Measurements from ENCODE around the gene KRTAP1-3. TPM values are rescaled to one million over a fixed set of nuclear protein-coding genes. Genes with fewer than 3 reads are reported as not detected.

KRTAP1-3 gene
- total RNA-seq (2022; extraction: Qiagen RNA extraction), result not detected in 5 replicates

GRCh38 chr17:41034346-41034935 is at the start of gene KRTAP1-3:
Gene KRTAP1-3 (minus strand): TSS chr17:41034874. CDS start chr17:41034821, 53 bp downstream.

GRCh38 chr17:41084100-41084856 is 49.6 kb upstream of the KRTAP1-3 start, which contains the start of gene KRTAP4-7:
Gene KRTAP4-7 (plus strand): TSS chr17:41084150. CDS start chr17:41084207, 57 bp downstream.

GRCh38 chr17:41065829-41066624 is 31.4 kb upstream of the KRTAP1-3 start, which contains the start of gene KRTAP2-4:
Gene KRTAP2-4 (minus strand): TSS chr17:41065879. CDS start chr17:41065845, 34 bp downstream.

GRCh38 chr17:41060052-41060604 is 25.5 kb upstream of the KRTAP1-3 start, which contains the start of gene KRTAP2-3:
Gene KRTAP2-3 (minus strand): TSS chr17:41060114. CDS start chr17:41060050, 64 bp downstream.

GRCh38 chr17:41055130-41055529 is 20.5 kb upstream of the KRTAP1-3 start, which contains the start of gene KRTAP2-2:
Gene KRTAP2-2 (minus strand): TSS chr17:41055230. CDS start chr17:41055211, 19 bp downstream.

GRCh38 chr17:41046735-41047465 is 12.2 kb upstream of the KRTAP1-3 start, which contains the start of gene KRTAP2-1:
Gene KRTAP2-1 (minus strand): TSS chr17:41047316. CDS start chr17:41047267, 49 bp downstream.

GRCh38 chr17:41040783-41041571 is 6.3 kb upstream of the KRTAP1-3 start, which contains the start of gene KRTAP1-1:
Gene KRTAP1-1 (minus strand): TSS chr17:41041450. CDS start chr17:41041397, 53 bp downstream.

GRCh38 chr17:41029633-41030245 is 4.9 kb downstream of the KRTAP1-3 start, which contains the start of gene KRTAP1-4:
Gene KRTAP1-4 (minus strand): TSS chr17:41030195. CDS start chr17:41030078, 117 bp downstream.

GRCh38 chr17:41026715-41027471 is 7.8 kb downstream of the KRTAP1-3 start, which contains the start of gene KRTAP1-5:
Gene KRTAP1-5 (minus strand): TSS chr17:41027208. CDS start chr17:41027155, 53 bp downstream.

GRCh38 chr17:41008811-41009210 is 25.9 kb downstream of the KRTAP1-3 start, which contains the start of gene KRTAP3-1:
Gene KRTAP3-1 (minus strand): TSS chr17:41009128. CDS start chr17:41009074, 54 bp downstream.

GRCh38 chr17:40999563-40999962 is 35.1 kb downstream of the KRTAP1-3 start, which contains the start of gene KRTAP3-2:
Gene KRTAP3-2 (minus strand): TSS chr17:40999906. CDS start chr17:40999853, 53 bp downstream.

GRCh38 chr17:40993839-40994238 is 40.8 kb downstream of the KRTAP1-3 start, which contains the start of gene KRTAP3-3:
Gene KRTAP3-3 (minus strand): TSS chr17:40994164. CDS start chr17:40994097, 67 bp downstream.

GRCh38 chr17:40984226-40984625 is 50.4 kb downstream of the KRTAP1-3 start, which contains the start of gene KRT40:
Gene KRT40 (minus strand): TSS chr17:40984326. CDS start chr17:40984273, 53 bp downstream.

Other genes starting within 250 kb of the KRTAP1-3 start
- gene KRT28, start 234.9 kb downstream of the KRTAP1-3 start, total RNA-seq (2022; extraction: Qiagen RNA extraction), result not detected in 5 replicates
- 65.4 to 117 TPM (median 102 TPM) in 5 replicates for gene KRT10, start 212.3 kb downstream of the KRTAP1-3 start, total RNA-seq (2022; extraction: Qiagen RNA extraction)
- not detected in 5 replicates for gene KRT12, start 167.7 kb downstream of the KRTAP1-3 start, total RNA-seq (2022; extraction: Qiagen RNA extraction)
- gene KRT20, start 149.6 kb downstream of the KRTAP1-3 start, total RNA-seq (2022; extraction: Qiagen RNA extraction), result 0.11 to 0.30 TPM (median 0.23 TPM) in 5 replicates
- gene KRT23, start 97.2 kb downstream of the KRTAP1-3 start, total RNA-seq (2022; extraction: Qiagen RNA extraction), result 0.08 to 0.14 TPM (median 0.10 TPM) in 4 of 5 replicates, not detected in the other
- not detected in 5 replicates for gene KRT39, start 67.9 kb downstream of the KRTAP1-3 start, total RNA-seq (2022; extraction: Qiagen RNA extraction)
- not detected in 5 replicates for gene KRT40, start 50.5 kb downstream of the KRTAP1-3 start, total RNA-seq (2022; extraction: Qiagen RNA extraction)
- not detected in 5 replicates for gene KRTAP3-3, start 40.7 kb downstream of the KRTAP1-3 start, total RNA-seq (2022; extraction: Qiagen RNA extraction)
- 0.20 to 0.57 TPM (median 0.29 TPM) in 5 replicates for gene KRTAP3-2, start 35.0 kb downstream of the KRTAP1-3 start, total RNA-seq (2022; extraction: Qiagen RNA extraction)
- gene KRTAP3-1, start 25.7 kb downstream of the KRTAP1-3 start, total RNA-seq (2022; extraction: Qiagen RNA extraction), result not detected in 5 replicates
- gene KRTAP1-5, start 7.7 kb downstream of the KRTAP1-3 start, total RNA-seq (2022; extraction: Qiagen RNA extraction), result not detected in 5 replicates
- gene KRTAP1-4, start 4.7 kb downstream of the KRTAP1-3 start, total RNA-seq (2022; extraction: Qiagen RNA extraction), result not detected in 5 replicates
- not detected in 5 replicates for gene KRTAP1-1, start 6.6 kb upstream of the KRTAP1-3 start, total RNA-seq (2022; extraction: Qiagen RNA extraction)
- not detected in 5 replicates for gene KRTAP2-1, start 12.4 kb upstream of the KRTAP1-3 start, total RNA-seq (2022; extraction: Qiagen RNA extraction)
- gene KRTAP2-2, start 20.4 kb upstream of the KRTAP1-3 start, total RNA-seq (2022; extraction: Qiagen RNA extraction), result not detected in 5 replicates
- 0.18 TPM in 1 of 5 replicates, not detected in the others for gene KRTAP2-3, start 25.2 kb upstream of the KRTAP1-3 start, total RNA-seq (2022; extraction: Qiagen RNA extraction)
- not detected in 5 replicates for gene KRTAP2-4, start 31.0 kb upstream of the KRTAP1-3 start, total RNA-seq (2022; extraction: Qiagen RNA extraction)
- gene KRTAP4-7, start 49.3 kb upstream of the KRTAP1-3 start, total RNA-seq (2022; extraction: Qiagen RNA extraction), result not detected in 5 replicates
- not detected in 5 replicates for gene KRTAP4-8, start 63.3 kb upstream of the KRTAP1-3 start, total RNA-seq (2022; extraction: Qiagen RNA extraction)
- not detected in 5 replicates for gene KRTAP4-16, start 67.3 kb upstream of the KRTAP1-3 start, total RNA-seq (2022; extraction: Qiagen RNA extraction)
- gene KRTAP4-9, start 70.5 kb upstream of the KRTAP1-3 start, total RNA-seq (2022; extraction: Qiagen RNA extraction), result not detected in 5 replicates
- gene KRTAP4-11, start 83.5 kb upstream of the KRTAP1-3 start, total RNA-seq (2022; extraction: Qiagen RNA extraction), result not detected in 5 replicates
- gene KRTAP4-12, start 89.3 kb upstream of the KRTAP1-3 start, total RNA-seq (2022; extraction: Qiagen RNA extraction), result not detected in 5 replicates
- not detected in 5 replicates for gene KRTAP4-6, start 105.7 kb upstream of the KRTAP1-3 start, total RNA-seq (2022; extraction: Qiagen RNA extraction)
- gene KRTAP4-5, start 115.0 kb upstream of the KRTAP1-3 start, total RNA-seq (2022; extraction: Qiagen RNA extraction), result not detected in 5 replicates
- not detected in 5 replicates for gene KRTAP4-4, start 125.9 kb upstream of the KRTAP1-3 start, total RNA-seq (2022; extraction: Qiagen RNA extraction)
- gene KRTAP4-3, start 133.3 kb upstream of the KRTAP1-3 start, total RNA-seq (2022; extraction: Qiagen RNA extraction), result not detected in 5 replicates
- not detected in 5 replicates for gene KRTAP4-2, start 143.3 kb upstream of the KRTAP1-3 start, total RNA-seq (2022; extraction: Qiagen RNA extraction)
- gene KRTAP4-1, start 150.0 kb upstream of the KRTAP1-3 start, total RNA-seq (2022; extraction: Qiagen RNA extraction), result 0.08 to 0.13 TPM in 2 of 5 replicates, not detected in the others
- gene KRTAP9-1, start 155.0 kb upstream of the KRTAP1-3 start, total RNA-seq (2022; extraction: Qiagen RNA extraction), result not detected in 5 replicates
- gene KRTAP9-2, start 191.8 kb upstream of the KRTAP1-3 start, total RNA-seq (2022; extraction: Qiagen RNA extraction), result not detected in 5 replicates
- not detected in 5 replicates for gene KRTAP9-3, start 197.6 kb upstream of the KRTAP1-3 start, total RNA-seq (2022; extraction: Qiagen RNA extraction)
- gene KRTAP9-8, start 203.1 kb upstream of the KRTAP1-3 start, total RNA-seq (2022; extraction: Qiagen RNA extraction), result not detected in 5 replicates
- gene KRTAP9-4, start 214.8 kb upstream of the KRTAP1-3 start, total RNA-seq (2022; extraction: Qiagen RNA extraction), result not detected in 5 replicates
- not detected in 5 replicates for gene KRTAP9-9, start 220.5 kb upstream of the KRTAP1-3 start, total RNA-seq (2022; extraction: Qiagen RNA extraction)
- gene KRTAP9-6, start 230.5 kb upstream of the KRTAP1-3 start, total RNA-seq (2022; extraction: Qiagen RNA extraction), result not detected in 5 replicates
- gene KRTAP9-7, start 240.8 kb upstream of the KRTAP1-3 start, total RNA-seq (2022; extraction: Qiagen RNA extraction), result not detected in 5 replicates